Effector memory CD8-positive, alpha-beta T cell (primary cell): ENCODE results near the gene SOBP.
"Not testable (repeated sequence)": the region's sequence is repeated elsewhere in the genome, so short reads cannot be mapped to it uniquely, and the experiment has no call there.

Source experiments
- ATAC-seq: fragments of 150-1000 bp; cut with Tn5 transposase; replicated peaks from 2 replicates; pipeline ENCODE4 v1.10.0; 2021; ENCODE audit warnings: mild to moderate bottlenecking, moderate library complexity
- DNase-seq, 3 experiments: peaks; one replicate each; pipeline ENCODE4 v3.0.0; 2021
- H3K27ac Mint-ChIP-seq, 2 donors: one replicate each; pipeline ENCODE4 v1.8.0; 2022; ENCODE audit warnings: mild to moderate bottlenecking in 2 of 2, mixed read lengths in 2 of 2, moderate library complexity in 2 of 2
- H3K27me3 Mint-ChIP-seq, 2 donors: one replicate each; pipeline ENCODE4 v1.8.0; 2022; ENCODE audit warnings: mixed read lengths in 2 of 2
- H3K36me3 Mint-ChIP-seq: one replicate; pipeline ENCODE4 v1.8.0; 2022; ENCODE audit warnings: mild to moderate bottlenecking, moderate library complexity, mixed read lengths; ENCODE audit not compliant: insufficient read depth
- H3K4me1 Mint-ChIP-seq, 2 donors: one replicate each; pipeline ENCODE4 v1.8.0; 2022; ENCODE audit warnings: low read depth in 2 of 2, mixed read lengths in 2 of 2
- H3K4me3 Mint-ChIP-seq, 2 donors: one replicate each; pipeline ENCODE4 v1.8.0; 2022; ENCODE audit warnings: mild to moderate bottlenecking in 2 of 2, mixed read lengths in 2 of 2, moderate library complexity in 2 of 2
- H3K9me3 Mint-ChIP-seq, 2 donors: one replicate each; pipeline ENCODE4 v1.8.0; 2022; ENCODE audit warnings: mixed read lengths in 2 of 2

SOBP gene

GRCh38 chr6:107460083-107460631 is 29.8 kb upstream of the SOBP start:
- no peak for DNase-seq

GRCh38 chr6:107466062-107466461 is 23.9 kb upstream of the SOBP start:
- Mint-ChIP-seq H3K27me3 (peaks cover 15 to 24% of the 10 kb centered on the region in 2 donors), H3K4me1 (no peaks in the 10 kb centered on the region), H3K27ac (no peak overlapping the region), H3K36me3 (peaks cover 3% of the 10 kb centered on the region), H3K9me3 (no peaks in the 10 kb centered on the region), H3K4me3 (no peak overlapping the region)
- DNase-seq (no peak), ATAC-seq (no peak)

More at GRCh38 chr6:107460083-107460631, 29.8 kb upstream of the SOBP start:
- no peaks in the 10 kb centered on the region for H3K9me3 Mint-ChIP-seq
- peaks cover 18% of the 10 kb centered on the region for H3K36me3 Mint-ChIP-seq
- no peak for ATAC-seq
- peak overlapping the region; percentile 89 to 94 for H3K27ac Mint-ChIP-seq
- H3K4me3 Mint-ChIP-seq: peak overlapping the region; percentile 94 to 99
- peaks cover 14 to 23% of the 10 kb centered on the region in 2 donors for H3K4me1 Mint-ChIP-seq
- no peaks in the 10 kb centered on the region for H3K27me3 Mint-ChIP-seq

GRCh38 chr6:107470364-107470763 is 19.6 kb upstream of the SOBP start:
- Mint-ChIP-seq H3K36me3 (no peaks in the 10 kb centered on the region), H3K4me3 (no peak overlapping the region), H3K27ac (no peak overlapping the region), H3K9me3 (no peaks in the 10 kb centered on the region), H3K4me1 (no peaks in the 10 kb centered on the region), H3K27me3 (peaks cover 25 to 48% of the 10 kb centered on the region in 2 donors)
- no peak for ATAC-seq
- DNase-seq: no peak

- Mint-ChIP-seq H3K9me3 (no peaks in the 10 kb centered on the region), H3K27me3 (peaks cover 22 to 35% of the 10 kb centered on the region in 2 donors), H3K27ac (no peak overlapping the region), H3K36me3 (no peaks in the 10 kb centered on the region), H3K4me1 (no peaks in the 10 kb centered on the region), H3K4me3 (no peak overlapping the region)
- ATAC-seq (no peak), DNase-seq (no peak)
Measured at GRCh38 chr6:107473660-107474059, 16.3 kb upstream of the SOBP start.

- not testable (repeated sequence) for H3K4me1 Mint-ChIP-seq
Measured at GRCh38 chr6:107475360-107475759, 14.6 kb upstream of the SOBP start.

GRCh38 chr6:107475826-107476225 is 14.1 kb upstream of the SOBP start:
- not testable (repeated sequence) for H3K4me1 Mint-ChIP-seq, H3K36me3 Mint-ChIP-seq, DNase-seq, ATAC-seq, H3K9me3 Mint-ChIP-seq, H3K27ac Mint-ChIP-seq, H3K4me3 Mint-ChIP-seq
- H3K27me3 Mint-ChIP-seq: peaks cover 32 to 47% of the 10 kb centered on the region in 2 donors

More at GRCh38 chr6:107475360-107475759, 14.6 kb upstream of the SOBP start:
- not testable (repeated sequence) for ATAC-seq, DNase-seq, H3K36me3 Mint-ChIP-seq, H3K27ac Mint-ChIP-seq, H3K4me3 Mint-ChIP-seq, H3K9me3 Mint-ChIP-seq
- peaks cover 28 to 43% of the 10 kb centered on the region in 2 donors for H3K27me3 Mint-ChIP-seq

- Mint-ChIP-seq H3K27ac (no peak overlapping the region), H3K4me1 (no peaks in the 10 kb centered on the region), H3K27me3 (peaks cover 49 to 61% of the 10 kb centered on the region in 2 donors), H3K36me3 (no peaks in the 10 kb centered on the region), H3K4me3 (no peak overlapping the region), H3K9me3 (no peaks in the 10 kb centered on the region)
- no peak for ATAC-seq
- no peak for DNase-seq
Measured at GRCh38 chr6:107479089-107479690, 10.7 kb upstream of the SOBP start.

GRCh38 chr6:107485157-107485556 is 4.8 kb upstream of the SOBP start:
- H3K27ac Mint-ChIP-seq: no peak overlapping the region

GRCh38 chr6:107488174-107488874 is 1.6 kb upstream of the SOBP start:
- DNase-seq (no peak), ATAC-seq (peak; percentile 6)
- Mint-ChIP-seq H3K27me3 (peaks cover 46 to 47% of the 10 kb centered on the region in 2 donors), H3K36me3 (peaks cover 6% of the 10 kb centered on the region), H3K9me3 (no peaks in the 10 kb centered on the region), H3K27ac (peak overlapping the region; percentile 37 to 61), H3K4me3 (peak overlapping the region; percentile 87 to 94), H3K4me1 (peaks cover 13 to 21% of the 10 kb centered on the region in 2 donors)

More at GRCh38 chr6:107485157-107485556, 4.8 kb upstream of the SOBP start:
- Mint-ChIP-seq H3K4me3 (no peak overlapping the region), H3K9me3 (no peaks in the 10 kb centered on the region), H3K4me1 (peaks cover 13 to 14% of the 10 kb centered on the region in 2 donors), H3K27me3 (peaks cover 62 to 73% of the 10 kb centered on the region in 2 donors), H3K36me3 (no peaks in the 10 kb centered on the region)
- no peak for DNase-seq
- no peak for ATAC-seq

- Mint-ChIP-seq H3K36me3 (peaks cover 6% of the 10 kb centered on the region), H3K27me3 (peaks cover 43 to 46% of the 10 kb centered on the region in 2 donors), H3K4me1 (peaks cover 13 to 21% of the 10 kb centered on the region in 2 donors), H3K9me3 (no peaks in the 10 kb centered on the region), H3K27ac (peak overlapping the region; percentile 37 to 61), H3K4me3 (peak overlapping the region; percentile 87 to 94)
- ATAC-seq (no peak), DNase-seq (peak in 2 of 3 experiments; percentile 3 to 13)
Measured at GRCh38 chr6:107488875-107489635, 862 bp upstream of the SOBP start.

- peak overlapping the region in 1 of 2 donors; percentile 32 for H3K27ac Mint-ChIP-seq
- H3K9me3 Mint-ChIP-seq: no peaks in the 10 kb centered on the region
- H3K36me3 Mint-ChIP-seq: peaks cover 6% of the 10 kb centered on the region
- peaks cover 13 to 21% of the 10 kb centered on the region in 2 donors for H3K4me1 Mint-ChIP-seq
- H3K4me3 Mint-ChIP-seq: peak overlapping the region; percentile 84 to 90
- no peak for DNase-seq
- peak; percentile 12 for ATAC-seq
- H3K27me3 Mint-ChIP-seq: peaks cover 40 to 46% of the 10 kb centered on the region in 2 donors
Measured at GRCh38 chr6:107490566-107491137, 735 bp downstream of the SOBP start.

- Mint-ChIP-seq H3K9me3 (no peaks in the 10 kb centered on the region), H3K4me1 (peaks cover 13 to 21% of the 10 kb centered on the region in 2 donors), H3K4me3 (peak overlapping the region; percentile 84 to 90), H3K36me3 (peaks cover 6% of the 10 kb centered on the region), H3K27me3 (peaks cover 36 to 42% of the 10 kb centered on the region in 2 donors), H3K27ac (no peak overlapping the region)
- ATAC-seq (no peak), DNase-seq (no peak)
Measured at GRCh38 chr6:107491138-107491609, 1.3 kb downstream of the SOBP start.
